Muscle of arm (tissue), 14 donors: ENCODE measurements around the gene ZFYVE26. TPM values are rescaled to one million over a fixed set of nuclear protein-coding genes. Genes with fewer than 3 reads are reported as not detected.
"Not testable (repeated sequence)": the region's sequence is repeated elsewhere in the genome, so short reads cannot be mapped to it uniquely, and the experiment has no call there.

ENCODE experiments used
- DNase-seq: peaks from one replicate; pipeline ENCODE4 v3.0.0-alpha.2; 2013
- long read RNA-seq, 11 donors: transcript quantifications; one replicate each; lab custom pipeline, GENCODE V29; 2026
- polyA plus RNA-seq, 12 donors: library from polyadenylated mRNA; unstranded; fragments of 120-200 nt; gene quantifications; one replicate each; pipeline ENCODE4 v1.2.1, GENCODE V29; 2013; ENCODE audit not compliant: insufficient read length in 12 of 12

Gene ZFYVE26
- 10 to 100 TPM in 10 of 12 donors, 1 to 10 TPM in 1, not detected in 1; 7.2 to 22.9 (median 13.6) TPM for polyA plus RNA-seq
- long read RNA-seq, donor 1 = 0 reads
- long read RNA-seq, donor 2 = 0 reads
- long read RNA-seq, donor 3 = 0 reads
- long read RNA-seq, donor 4 = 0 reads
- long read RNA-seq, donor 5, partial matches to known transcripts = 0 of 1 reads
- long read RNA-seq, donor 5, other reads (novel, unspliced or antisense) = 0 of 1 reads
- long read RNA-seq, donor 6 = 0 reads
- long read RNA-seq, donor 7 = 0 reads
- long read RNA-seq, donor 8, partial matches to known transcripts = 0 of 1 reads
- long read RNA-seq, donor 8, other reads (novel, unspliced or antisense) = 0 of 1 reads
- long read RNA-seq, donor 9 = 0 reads
- long read RNA-seq, donor 10, partial matches to known transcripts = 5 of 9 reads
- long read RNA-seq, donor 10, other reads (novel, unspliced or antisense) = 0 of 9 reads
- long read RNA-seq, donor 11 = 0 reads

DNA sequence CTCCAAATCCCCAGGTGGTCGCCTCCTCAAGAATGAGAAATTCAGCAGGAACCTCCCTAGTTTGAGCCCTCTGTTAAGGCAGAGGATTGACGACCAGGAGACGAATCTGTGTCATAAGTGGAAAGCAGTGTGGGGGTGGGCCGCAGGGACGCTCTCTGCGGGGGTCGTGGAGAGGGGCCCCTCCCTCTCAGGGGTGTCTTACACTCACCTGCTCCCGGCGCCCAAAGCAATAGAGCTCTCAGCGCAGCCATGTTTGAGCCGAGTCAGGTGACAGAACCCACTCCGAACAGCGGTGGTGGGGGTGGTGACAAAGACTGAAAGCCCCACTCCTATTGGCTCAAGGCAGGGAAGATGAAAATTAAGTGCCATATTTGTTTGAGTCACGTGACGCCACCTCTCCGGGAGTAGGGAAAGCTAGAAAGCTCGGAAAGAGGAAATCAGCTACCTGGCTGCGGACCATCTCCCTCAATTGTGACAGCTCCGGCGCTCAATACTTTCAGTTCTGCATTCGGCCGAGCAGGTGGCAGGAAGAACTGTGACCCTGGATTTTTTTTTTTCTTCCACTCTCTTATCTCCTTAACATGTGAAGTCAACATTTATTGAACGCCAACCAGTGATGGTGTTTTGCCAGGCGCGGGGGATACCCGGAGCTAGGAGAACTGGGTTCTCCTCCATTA is at the start of gene ZFYVE26:
Gene ZFYVE26 (minus strand): TSS at position 265 of the 677 bp plus-strand sequence. CDS start 627 bp downstream, outside the sequence.
- peak; percentile 95 for DNase-seq

DNA sequence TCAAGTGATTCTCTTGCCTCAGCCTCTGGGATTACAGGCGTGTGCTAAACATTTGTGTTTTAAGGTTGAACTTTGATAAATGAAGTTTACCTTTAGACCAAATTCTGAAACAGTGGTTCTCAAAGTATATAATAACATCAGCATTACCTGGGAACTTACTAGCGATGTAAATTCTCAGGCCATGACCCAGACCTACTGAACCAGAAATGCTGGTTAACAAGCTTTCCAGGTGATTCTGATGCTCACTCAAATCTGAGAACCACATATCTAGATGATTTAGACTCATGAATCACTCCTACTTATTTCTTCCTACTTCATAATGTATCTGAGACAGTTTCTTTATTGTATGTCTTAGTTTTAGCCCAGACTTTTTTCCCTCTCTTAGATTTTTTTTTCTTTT is 46.8 kb upstream of the ZFYVE26 start:
- no peak for DNase-seq

DNA sequence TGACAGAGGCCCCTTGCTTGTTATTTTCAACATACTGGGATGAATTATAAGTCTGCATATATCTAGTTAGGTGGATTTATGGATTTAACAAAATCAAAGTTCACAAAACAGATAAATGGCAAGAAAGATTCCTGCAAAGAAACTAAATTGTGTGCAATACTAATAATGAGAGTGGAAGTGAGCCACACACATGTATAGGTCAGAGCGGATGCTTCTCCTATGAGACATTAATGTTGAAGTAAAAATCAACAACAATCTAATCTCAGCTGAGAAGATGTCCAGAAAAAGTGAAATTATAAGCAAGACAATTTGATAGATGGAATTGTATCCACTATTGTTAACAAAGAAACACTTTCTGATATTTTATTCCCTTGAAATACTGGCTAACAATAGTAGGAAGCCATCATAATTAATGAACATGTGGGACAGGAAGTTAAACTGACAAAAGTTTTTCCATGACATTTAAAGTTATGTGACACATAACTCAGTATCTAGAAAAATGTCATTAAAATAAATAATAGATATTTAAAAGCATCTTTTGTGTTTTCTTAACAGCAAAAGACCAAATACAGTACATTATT is 42.9 kb upstream of the ZFYVE26 start:
- no peak for DNase-seq

DNA sequence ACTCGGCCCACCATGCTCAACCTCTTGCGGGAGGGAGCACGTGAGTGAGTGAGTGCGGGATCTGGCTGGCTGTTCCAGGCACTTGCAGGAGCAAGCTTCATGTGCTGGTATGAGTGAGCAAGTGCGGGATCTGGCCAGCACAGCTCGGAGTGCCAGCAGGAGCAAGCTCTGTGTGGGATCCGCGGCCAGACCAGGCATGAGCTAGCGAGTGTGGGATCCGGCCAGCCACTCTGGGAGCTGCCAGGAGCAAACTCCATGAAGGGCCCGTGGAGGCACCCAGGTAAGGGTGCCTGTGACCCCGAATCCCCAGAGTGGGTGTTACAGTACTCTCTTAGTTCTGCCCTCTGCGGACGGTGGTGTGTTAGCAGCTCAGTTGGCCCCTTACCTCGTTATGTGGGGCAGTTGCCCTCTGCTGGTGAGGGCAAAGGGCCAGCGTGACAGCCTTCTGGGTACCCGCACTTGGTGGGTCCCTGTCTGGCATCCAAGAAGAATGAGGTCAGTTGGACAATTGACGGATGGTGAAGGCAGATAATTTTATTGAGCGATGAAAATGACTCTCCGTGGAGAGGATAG is 41.5 kb upstream of the ZFYVE26 start:
- no peak for DNase-seq

DNA sequence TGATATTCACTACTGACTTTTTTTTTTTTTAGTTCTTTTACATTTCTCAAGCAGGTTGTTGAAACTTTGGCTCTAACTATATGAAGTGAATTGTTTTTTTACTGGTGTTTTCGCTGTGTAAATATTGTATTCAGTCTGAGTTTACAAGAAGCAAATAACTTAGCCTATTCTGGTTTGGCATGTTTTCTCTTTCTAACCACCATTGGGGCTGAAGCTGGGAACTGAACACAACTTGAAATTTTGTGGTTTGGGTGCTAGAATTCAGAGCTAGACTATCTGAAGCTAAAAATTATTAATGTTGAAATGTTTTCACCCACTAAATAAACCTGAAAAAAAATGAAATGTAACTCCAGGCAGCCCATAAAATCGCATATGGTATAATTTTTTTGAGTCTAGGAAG is 40.4 kb upstream of the ZFYVE26 start:
- no peak for DNase-seq

DNA sequence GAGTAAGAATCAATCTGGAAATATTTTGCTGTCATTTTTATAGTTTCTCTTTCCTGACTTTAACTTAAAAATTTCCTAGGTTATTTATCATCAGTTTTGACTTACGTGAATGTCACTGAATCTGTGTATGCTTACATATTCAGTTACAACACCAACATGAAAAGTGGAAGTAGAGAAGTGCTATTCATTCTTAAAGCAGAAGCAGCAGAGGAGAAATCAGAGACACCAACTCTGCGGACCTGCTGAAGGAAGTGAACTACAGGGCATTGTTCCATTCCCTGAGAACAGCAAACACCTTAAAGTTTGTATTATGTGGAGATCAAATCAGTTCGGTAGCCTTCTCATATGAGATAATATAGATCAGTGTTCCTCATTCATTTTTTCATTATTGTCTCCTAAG is 37.3 kb upstream of the ZFYVE26 start:
- DNase-seq = no peak

DNA sequence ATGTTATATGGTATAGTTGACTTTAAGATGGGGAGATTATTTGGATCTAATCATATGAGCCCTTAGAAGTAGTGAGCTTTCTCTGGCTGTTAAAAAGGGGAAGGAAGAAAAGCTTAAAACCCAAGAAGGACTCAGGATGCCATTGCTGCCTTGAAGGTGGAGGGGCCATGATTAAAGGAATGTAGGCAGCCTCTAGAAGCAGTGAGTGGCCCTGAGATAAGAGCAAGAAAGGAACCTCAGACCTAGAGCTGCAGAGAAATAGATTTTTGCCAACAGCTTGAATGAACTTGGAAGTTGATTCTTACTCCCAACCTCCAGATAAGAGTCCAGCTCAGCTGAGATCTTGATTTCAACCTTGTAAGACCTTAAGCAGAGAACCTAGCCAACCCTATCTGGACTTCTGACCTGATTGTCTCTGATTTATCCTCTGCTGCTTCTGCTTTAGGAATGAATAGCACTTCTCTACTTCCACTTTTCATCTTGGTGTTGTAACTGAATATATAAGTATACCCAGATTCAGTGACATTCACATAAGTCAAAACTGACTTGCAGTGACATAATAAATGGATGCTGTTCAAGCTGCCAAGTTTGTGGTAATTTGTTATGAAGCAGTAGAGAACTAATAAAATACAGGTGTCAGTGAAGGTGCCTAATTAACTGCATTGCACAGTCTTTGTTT is 36.7 kb upstream of the ZFYVE26 start:
- DNase-seq = no peak

DNA sequence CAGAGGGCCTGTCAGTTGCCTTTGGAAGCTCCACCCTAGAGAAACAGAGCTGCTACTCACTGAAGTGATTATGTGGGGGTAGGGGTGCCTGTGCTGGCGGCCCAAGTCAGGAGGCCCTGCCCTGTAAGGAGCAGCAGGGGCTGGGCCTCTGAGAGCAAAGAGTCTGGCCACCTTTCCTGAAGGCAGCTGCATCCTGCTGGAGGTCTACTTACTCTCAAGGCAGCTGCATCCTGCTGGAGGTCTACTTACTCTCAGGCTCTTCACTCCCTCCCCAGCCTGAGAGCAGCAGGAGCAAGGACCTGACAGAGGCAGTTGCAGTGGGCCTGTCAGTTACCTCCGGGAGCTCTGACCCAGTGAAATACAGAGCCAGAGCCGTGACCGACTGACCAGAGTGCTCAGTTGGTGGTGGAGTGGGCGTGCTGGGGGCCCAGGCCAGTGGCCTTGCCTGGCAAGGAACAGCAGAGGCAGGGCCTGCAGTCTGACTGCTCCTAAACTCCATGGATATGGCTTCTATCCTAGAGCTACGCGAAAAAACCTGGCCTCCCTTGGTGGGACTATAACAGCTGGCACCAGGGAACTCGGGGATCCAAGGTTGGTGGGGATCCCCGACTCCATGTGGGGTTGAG is 35.5 kb upstream of the ZFYVE26 start:
- no peak for DNase-seq

DNA sequence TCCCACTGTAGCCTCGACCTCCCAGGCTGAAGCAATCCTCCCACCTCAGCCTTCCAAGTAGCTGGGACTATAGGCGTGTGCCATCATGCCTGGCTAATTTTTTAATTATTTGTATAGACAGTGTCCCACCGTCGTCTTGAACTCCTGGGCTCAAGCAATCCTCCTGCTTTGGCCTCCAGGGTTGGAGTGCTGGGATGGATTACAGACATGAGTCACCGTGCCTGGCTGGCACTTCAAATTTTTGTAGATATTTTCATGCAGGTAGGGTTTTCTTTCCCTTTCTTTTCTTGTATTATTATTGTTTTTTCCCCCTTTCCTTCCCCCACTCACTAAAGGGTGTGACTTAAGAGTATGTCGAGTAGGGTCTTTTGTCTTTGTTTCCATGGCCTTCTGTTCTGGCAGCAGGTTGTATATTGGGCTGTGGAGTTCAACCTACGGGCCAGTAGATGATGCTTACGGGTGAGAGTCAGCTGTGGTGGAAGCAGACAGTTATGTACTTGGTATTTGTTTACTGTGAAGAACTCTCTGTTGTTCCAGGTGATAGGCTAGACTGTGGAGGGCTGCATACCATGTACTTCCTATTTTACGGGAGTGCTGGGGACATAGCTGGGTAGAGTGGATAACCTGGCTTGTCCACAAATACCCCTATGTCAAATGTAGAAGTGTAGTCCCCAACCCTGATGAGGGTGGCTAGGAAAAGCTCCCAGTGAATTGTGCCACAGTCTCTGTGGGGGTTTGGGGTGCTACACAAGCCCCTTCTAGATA is 33.9 kb upstream of the ZFYVE26 start:
- no peak for DNase-seq

DNA sequence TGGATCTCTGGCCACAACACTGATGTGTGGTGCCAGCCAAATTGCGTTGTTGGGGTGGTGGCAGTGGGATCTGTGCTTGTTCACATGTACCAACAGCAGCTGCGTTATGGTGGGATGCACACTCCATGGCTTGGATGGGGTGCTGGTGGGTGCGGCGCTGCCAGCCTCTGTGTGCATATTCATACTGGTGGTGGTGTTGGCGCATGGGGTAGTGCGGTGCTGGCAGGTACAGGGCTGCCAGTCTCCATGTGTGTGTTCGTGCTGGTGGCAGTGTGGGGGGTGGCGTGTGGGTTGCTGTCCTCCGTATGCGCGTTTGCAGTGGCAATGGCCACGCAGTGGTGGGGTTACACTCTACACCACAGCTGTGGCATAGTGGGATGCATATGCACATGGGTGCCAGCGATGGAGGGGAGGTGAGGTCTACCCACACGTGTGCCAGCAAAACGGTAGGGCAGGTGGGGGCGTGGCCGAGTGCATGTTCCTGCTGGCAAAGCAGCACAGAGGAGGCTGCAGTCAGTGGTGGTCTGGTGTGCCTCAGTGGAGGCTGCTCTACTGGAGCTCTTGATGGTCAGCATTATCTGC is 29.7 kb upstream of the ZFYVE26 start:
- DNase-seq = no peak

DNA sequence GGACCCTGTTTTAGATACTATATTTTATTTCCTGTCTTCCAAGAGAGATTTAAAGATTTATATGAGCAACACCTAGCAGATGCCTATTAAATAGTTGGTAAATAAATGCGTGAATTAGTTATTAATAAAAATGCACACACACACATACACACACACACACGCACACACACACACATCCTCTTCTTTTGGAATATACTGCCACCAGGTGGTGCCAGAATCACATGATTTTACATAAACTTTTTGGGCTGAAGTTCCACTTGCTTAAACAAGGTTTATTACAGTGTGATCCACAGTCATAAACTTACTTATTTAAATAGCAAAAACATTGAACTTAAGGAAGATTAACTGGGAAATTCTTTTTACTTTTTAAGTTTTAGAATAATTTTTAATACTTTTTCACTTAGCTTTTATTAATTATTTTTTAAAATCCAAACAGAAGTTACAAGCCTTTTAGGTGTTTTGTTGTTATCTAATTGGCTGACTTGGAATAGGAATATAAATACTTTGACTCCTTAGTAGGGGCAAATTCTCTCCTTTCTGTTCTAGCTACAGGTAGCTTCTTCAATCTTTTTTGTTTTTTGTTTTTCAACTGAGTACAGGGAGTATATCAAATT is 20.7 kb upstream of the ZFYVE26 start:
- peak; percentile 73 for DNase-seq

DNA sequence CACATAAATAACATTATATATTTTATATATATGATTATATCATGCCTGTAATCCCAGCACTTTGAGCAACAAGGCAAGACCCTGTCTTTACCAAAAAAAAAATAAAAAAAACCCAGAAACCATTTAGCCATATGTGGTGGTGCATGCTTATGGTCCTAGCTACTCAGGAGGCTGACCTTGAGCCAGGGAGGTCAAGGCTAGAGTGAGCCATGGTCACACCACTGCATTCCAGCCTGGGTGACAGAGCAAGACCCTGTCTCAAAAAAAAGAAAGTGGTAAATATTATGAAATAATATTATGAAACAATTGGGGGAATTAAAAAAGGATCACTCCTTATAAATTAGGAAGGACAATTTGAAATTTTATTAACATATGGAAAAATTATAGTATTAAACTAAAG is 19.2 kb upstream of the ZFYVE26 start:
- no peak for DNase-seq

DNA sequence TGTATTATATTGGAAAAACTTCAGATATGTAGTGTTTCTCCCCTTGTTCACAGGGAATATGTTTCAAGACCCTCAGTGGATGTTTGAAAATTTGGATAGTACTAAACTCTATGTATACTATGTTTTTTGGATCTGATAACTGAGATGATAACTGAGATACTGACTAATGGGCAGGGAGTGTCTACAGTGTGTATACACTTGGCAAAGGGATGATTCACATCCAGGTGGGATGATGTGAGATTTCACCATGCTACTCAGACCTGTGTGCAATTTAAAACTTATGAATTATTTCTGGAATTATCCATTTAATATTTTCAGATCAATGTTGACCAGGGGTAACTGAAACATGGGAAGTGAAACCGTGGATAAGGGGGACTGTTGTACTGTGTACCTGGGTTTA is 17.0 kb upstream of the ZFYVE26 start:
- DNase-seq = no peak

DNA sequence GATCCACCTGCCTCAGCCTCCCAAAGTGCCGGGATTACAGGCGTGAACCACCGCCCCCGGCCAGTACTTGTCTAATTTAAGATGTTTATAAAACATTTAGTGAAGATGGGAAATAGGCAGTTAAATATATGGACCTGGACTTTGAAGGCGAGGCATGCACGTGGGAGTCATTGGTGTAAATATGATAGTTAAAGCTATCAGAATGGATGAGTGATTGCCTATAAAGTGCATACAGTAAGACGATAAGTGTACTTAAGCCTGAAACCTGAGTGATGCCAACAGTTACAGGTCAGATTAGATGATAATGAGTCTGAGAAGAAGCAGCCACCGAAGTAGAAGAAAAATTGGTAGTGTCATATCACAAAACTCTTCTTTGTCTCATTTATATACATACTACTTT is 14.7 kb upstream of the ZFYVE26 start:
- no peak for DNase-seq

DNA sequence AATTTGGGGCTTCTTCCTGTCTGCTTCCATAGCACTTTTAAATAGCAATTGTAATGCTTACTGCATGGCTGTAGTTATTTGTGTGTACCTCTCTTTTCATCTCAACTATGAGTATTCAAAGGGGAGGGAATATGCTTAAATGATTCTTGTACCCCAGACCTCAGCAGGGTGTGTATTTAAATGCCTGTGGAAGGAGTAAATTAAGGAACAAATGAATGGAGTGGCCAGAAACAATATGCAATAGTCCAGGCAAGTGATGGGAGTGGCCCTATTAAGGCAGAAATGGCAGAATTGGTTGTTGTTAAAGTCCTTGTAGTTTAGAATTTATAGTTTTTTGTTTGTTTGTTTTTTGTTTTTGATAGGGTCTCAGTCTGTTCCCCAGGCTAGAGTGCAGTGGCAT is 4.7 kb upstream of the ZFYVE26 start:
- DNase-seq = no peak

DNA sequence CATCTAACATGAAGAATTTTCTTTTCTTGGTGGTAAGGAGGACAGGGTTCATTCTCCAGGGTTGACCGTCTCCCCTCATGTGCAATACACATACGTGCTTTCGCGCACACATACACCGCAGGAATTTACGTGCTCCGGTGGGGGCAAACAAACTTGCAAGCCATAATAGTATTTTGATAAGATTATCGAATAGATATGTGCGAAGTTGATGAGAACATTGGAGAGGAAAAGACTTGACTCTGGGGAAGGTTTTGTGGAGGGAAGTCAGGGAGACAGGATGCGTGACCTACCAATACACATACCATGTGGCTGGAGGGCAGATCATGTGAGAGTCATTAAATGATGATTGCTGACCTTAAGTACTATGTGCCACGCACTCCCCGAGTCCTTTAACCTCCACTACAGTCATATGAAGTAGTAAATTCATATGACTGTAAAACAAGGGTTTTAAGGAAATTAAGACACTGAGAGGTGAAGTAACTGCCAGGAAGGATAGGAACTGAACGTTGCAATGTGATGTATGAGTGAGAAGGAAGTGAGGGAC is 4.1 kb upstream of the ZFYVE26 start:
- DNase-seq = peak; percentile 6

DNA sequence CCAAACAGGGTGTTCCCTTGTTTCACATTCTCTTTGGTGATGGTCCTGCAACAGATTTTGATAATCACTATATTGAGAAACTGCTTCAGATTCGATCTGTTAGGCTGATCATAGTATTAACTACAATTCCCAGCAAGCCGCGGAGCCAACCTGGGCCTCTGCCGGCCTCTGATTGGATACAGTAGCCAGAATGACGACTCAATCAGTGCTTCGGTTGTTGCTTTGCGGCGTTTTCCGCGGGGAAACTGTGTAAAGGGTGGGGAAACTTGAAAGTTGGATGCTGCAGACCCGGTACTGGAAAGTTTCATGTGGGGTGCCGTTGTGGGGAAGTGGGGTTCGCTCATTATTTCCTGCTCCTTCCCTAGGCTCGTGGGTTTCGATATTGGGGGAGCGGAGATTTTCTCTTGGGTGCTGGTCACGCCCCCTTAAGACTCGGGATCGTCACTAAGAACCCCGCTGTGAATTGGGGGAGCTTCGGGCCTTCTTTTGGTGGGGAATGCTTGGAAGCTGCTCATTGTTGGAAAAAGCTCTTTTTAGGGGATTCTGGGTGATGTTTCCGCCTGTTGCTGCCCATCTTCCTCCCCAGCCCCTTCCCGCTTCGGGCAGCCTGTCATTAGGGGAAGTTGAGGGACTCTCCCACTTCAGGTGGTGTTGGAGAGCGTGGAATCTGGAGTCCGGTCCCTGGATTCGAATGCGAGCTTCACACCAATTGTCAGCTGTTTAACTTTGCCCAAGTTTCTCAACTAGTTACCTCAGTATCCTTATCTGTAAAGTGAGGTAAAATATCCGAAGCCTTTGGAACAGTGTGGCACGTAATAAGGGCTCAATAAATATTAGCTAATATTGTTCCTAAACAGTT is 3.4 kb upstream of the ZFYVE26 start, which contains the start of gene RAD51B:
Gene RAD51B (plus strand): TSS at position 217 of the 859 bp plus-strand sequence.
- peak; percentile 93 for DNase-seq

DNA sequence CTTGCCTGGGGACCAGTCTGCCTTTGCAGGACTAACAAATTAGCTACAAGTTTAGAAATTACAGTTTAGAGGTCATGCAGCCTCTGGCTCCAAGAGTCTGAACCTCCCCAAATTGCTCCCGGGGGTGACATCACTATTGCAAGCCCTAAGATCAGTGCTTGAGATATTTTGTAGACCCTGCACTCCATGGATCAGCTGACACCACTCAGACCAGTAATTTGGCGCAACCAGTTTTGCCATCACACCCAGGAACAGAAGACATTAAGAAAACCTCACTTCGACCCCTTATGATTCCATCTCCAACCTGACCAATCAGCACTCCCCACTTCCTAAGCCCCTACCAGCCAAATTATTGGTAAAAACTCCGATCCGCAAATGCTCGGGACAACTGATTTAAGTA is 2.1 kb upstream of the ZFYVE26 start:
- not testable (repeated sequence) for DNase-seq
